GM12891 (cell line): ENCODE data around the gene LIMS2.

Experiments used
- DNase-seq: peaks from one replicate; pipeline ENCODE4 v3.0.0; 2011; ENCODE audit warnings: low spot score; ENCODE audit not compliant: insufficient read length
- FAIRE-seq: peaks from 2 replicates; lab custom pipeline; 2011; peaks lifted over from hg19 to GRCh38; lab: Jason Lieb, UNC
- PAX5 ChIP-seq: IDR thresholded peaks from 2 replicates; pipeline ENCODE4 v1.6.1; 2011; ENCODE audit warnings: low read length, moderate library complexity, mild to moderate bottlenecking; ENCODE audit not compliant: insufficient read depth, severe bottlenecking
- POLR2A ChIP-seq: IDR thresholded peaks from 2 replicates; pipeline ENCODE4 v1.6.1; 2011; ENCODE audit warnings: low read depth, low read length, control low read depth
- POLR2AphosphoS5 ChIP-seq: IDR thresholded peaks from 2 replicates; pipeline ENCODE4 v1.6.1; 2011; ENCODE audit warnings: low read depth, low read length, control low read depth
- POU2F2 ChIP-seq: IDR thresholded peaks from 2 replicates; pipeline ENCODE4 v1.6.1; 2011; ENCODE audit warnings: low read depth, mild to moderate bottlenecking, control low read depth, low read length, moderate library complexity
- SPI1 ChIP-seq: IDR thresholded peaks from 2 replicates; pipeline ENCODE4 v1.6.1; 2011; ENCODE audit warnings: low read depth, low read length, control low read depth
- TAF1 ChIP-seq: IDR thresholded peaks from 2 replicates; pipeline ENCODE4 v1.6.1; 2011; ENCODE audit warnings: low read depth, low read length, control low read depth

LIMS2 gene

DNA sequence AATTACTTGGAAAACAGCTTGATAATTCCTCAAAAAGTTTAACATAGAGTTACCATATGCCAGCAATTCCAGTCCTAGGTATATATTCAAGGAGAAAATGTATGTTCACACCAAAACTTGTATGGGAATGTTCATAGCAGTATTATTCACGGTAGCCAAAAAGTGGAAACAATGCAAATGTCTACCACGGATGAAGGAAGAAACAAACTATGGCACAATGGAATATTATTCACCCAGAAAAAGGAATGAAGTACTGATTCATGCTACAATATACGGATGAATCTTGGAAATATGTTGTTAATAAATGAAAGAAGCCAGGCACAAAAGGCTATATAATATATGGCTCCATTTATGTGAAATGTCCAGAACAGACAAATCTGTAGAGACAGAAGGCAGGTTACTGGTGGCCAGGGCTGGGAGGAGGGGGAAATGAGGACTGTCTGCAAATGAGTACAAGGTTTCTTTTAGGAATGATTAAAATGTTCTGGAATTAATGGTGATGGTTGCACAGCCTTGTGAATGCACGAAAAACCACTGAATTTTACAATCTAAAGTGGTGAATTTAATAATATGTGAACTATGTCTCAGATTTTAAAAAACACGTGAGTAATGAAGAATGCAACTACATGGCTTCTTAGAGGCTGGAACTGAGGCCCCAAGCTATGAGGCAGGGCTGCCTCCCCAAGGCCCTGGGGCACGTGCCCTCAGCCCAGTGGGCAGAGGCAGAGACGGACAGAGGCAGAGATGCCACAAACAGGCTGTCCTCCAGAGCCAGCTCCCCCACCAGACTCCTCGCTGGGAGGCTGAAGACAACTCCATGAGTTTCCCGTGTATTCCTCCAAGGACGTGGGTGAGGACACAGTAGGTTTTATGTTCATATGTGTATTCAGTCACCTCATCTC, 5.0 kb downstream of the LIMS2 start:
- TF ChIP-seq SPI1, result no peak
- TF ChIP-seq TAF1, result no peak
- no peak for TF ChIP-seq POLR2A
- TF ChIP-seq PAX5, result no peak
- TF ChIP-seq POU2F2, result no peak
- TF ChIP-seq POLR2AphosphoS5, result no peak
- DNase-seq (no peak), FAIRE-seq (no peak)

DNA sequence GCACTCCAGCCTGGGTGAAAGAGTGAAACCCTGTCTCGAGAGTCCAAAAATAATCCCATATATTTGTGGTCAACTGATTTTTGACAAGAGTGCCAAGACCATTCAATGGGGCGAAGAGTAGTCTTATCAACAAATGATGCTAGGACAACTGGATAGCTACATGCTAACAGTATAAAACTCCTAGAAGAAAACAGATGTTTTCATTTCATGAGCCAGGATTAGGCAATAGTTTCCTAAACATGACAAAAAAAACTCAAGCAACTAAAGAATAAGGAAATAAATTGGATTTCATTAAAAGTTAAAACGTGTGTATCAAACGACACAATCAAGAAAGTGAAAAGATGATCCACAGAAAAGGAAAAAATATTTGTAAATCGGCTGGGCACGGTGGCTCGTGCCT, 6.3 kb downstream of the LIMS2 start:
- DNase-seq (no peak), FAIRE-seq (no peak)
- TF ChIP-seq SPI1, result no peak
- TF ChIP-seq POLR2AphosphoS5, result no peak
- TF ChIP-seq TAF1, result no peak
- TF ChIP-seq POLR2A, result no peak
- TF ChIP-seq PAX5, result no peak
- no peak for TF ChIP-seq POU2F2

GRCh38 chr2:127665267-127665893, 9.9 kb downstream of the LIMS2 start:
- no peak for TF ChIP-seq TAF1
- no peak for TF ChIP-seq POU2F2
- no peak for TF ChIP-seq POLR2A
- TF ChIP-seq POLR2AphosphoS5, result no peak
- TF ChIP-seq SPI1, result no peak
- TF ChIP-seq PAX5, result no peak
- DNase-seq (no peak), FAIRE-seq (no peak)

DNA sequence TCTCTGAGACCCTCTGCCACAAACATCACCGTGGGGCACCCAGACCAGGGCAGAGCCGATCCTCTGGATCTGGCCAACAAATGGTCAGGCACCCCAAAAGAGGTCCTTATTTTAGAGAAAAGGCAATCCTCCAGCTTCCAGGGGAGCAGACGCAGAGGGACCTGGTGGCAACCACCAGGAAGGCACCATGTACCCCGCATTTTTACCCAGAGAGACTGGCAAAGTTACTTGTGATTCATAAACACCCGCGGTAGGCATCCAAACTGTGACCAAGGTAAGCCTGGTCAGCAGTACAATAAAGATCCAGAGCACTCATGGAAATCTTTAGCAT, 10.5 kb downstream of the LIMS2 start:
- no peak for TF ChIP-seq POU2F2
- no peak for TF ChIP-seq PAX5
- no peak for TF ChIP-seq SPI1
- TF ChIP-seq POLR2A, result no peak
- no peak for TF ChIP-seq TAF1
- no peak for TF ChIP-seq POLR2AphosphoS5
- no peak for DNase-seq
- no peak for FAIRE-seq

DNA sequence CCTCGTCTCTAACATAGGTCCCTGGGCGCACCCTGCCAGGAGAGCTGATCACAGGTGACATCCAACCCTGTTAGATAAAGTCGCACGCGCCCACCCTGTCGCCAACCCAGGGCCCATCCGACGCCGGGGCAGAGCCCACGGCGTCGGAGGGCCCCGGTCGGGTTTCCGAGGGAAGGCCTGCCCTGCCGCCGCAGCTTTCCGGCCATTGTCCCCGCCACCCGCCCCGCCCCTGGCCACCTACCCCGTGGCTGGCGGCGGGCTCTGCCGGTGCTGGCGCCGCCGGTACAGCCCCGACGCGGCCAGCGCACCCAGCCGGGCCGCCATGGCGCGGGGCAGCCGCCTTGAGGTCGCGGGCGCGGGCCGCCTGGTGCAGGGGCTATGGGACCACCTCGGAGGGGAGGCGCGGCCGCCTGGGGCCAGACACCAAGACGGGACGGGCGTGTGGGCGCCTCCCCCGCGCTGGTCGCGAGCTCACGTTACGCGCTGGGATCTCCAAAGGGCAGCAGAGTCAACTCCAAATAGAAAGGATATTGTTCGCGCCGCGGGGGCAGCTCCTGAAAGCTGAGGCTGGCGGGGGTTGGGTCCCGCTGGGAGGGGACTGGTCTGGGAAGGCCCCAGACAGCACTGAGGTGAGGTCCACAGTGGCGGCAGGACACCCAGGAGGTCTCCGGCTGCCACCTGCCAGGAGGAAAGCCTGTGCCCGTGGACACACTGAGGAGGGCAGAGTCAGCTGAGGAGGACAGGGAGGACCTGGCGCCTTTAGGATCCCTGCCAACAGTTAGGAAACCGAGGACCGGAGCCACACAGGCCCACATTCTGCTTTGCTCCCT, 11.1 kb downstream of the LIMS2 start:
- FAIRE-seq (no peak), DNase-seq (no peak)
- TF ChIP-seq POLR2A (no peak), POLR2AphosphoS5 (no peak), TAF1 (no peak), SPI1 (no peak), PAX5 (no peak), POU2F2 (no peak)

DNA sequence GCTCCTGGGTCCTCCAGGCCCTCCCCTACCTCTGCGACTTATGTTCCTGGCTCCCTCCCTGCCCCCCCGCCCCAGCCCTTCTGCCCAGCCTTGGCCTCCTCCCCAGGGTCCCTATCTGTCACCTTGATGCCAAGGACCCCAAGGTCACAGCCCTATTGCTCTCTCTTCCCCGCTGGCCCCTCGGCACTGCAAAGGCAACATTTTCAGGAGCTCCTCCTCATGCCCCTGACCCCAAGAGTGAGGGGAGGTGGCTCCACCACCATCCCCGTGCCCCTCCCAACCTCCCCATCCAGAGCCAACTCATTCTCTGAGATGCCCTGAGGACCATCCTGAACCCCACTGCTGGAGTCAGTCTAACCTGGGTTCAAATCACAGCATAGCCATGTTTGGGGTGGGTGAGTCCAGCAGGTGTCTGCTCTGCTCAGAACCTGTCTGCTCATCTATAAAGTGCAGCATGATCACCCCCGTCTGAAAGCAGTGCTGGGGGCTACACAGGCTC, 11.7 kb downstream of the LIMS2 start:
- TF ChIP-seq TAF1, result no peak
- no peak for TF ChIP-seq POLR2A
- no peak for TF ChIP-seq SPI1
- no peak for TF ChIP-seq POLR2AphosphoS5
- TF ChIP-seq POU2F2, result no peak
- TF ChIP-seq PAX5, result no peak
- FAIRE-seq (no peak), DNase-seq (no peak)

DNA sequence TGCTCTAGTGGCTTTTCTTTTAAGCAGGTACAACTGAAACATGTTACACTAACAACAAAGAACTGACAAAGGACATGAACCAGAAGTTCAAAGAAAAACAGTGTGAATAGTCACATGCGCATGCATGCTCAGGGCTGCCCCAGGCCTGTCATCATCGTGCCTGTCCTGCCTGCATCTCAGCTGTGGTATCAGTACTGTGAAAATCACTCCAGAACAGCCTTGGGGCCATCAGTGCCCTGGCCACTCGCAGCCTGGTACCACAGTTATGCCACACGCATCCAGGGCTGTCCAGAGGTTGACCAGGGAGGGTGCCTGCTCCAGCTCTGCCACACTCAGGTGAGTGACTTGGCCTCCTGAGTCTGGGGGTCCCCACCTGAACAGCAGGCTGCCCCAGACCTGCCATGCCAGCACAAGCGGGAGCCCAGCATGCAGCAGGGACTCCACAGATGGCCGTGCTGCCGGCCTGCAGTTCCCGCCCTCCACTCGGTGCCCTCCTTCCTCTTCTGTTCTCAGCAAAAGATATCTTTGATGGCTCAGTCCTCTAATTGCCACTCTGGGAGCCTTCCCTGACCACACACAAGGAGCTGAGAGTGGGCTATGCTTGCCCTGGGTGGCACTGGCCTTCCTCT, 12.3 kb downstream of the LIMS2 start:
- DNase-seq (no peak), FAIRE-seq (no peak)
- TF ChIP-seq TAF1 (no peak), PAX5 (no peak), POU2F2 (no peak), SPI1 (no peak), POLR2A (no peak), POLR2AphosphoS5 (no peak)

- TF ChIP-seq SPI1 (no peak), POU2F2 (no peak), TAF1 (no peak), PAX5 (no peak), POLR2AphosphoS5 (no peak), POLR2A (no peak)
- no peak for DNase-seq
- no peak for FAIRE-seq
Measured at GRCh38 chr2:127661949-127662510, 13.3 kb downstream of the LIMS2 start.

- DNase-seq (no peak), FAIRE-seq (no peak)
- TF ChIP-seq POU2F2, result no peak
- no peak for TF ChIP-seq POLR2A
- TF ChIP-seq SPI1, result no peak
- TF ChIP-seq TAF1, result no peak
- no peak for TF ChIP-seq PAX5
- TF ChIP-seq POLR2AphosphoS5, result no peak
Measured at GRCh38 chr2:127661072-127661649, 14.2 kb downstream of the LIMS2 start.
